Fibroblast of lung (primary cell): Measurements from ENCODE around the gene RPAIN. TPM values are rescaled to one million over a fixed set of nuclear protein-coding genes. Genes with fewer than 3 reads are reported as not detected.
A peak's percentile ranks its signal among the peaks of the same experiment; 100 is the strongest.

ENCODE experiments used
- DNase-seq, 2 donors: peaks; one replicate each; pipeline versions ENCODE4 v3.0.0 to v3.0.0-alpha.2; 2010; ENCODE audit warnings: low read depth in 2 of 2
- H2AFZ ChIP-seq: 2 replicates; pipeline ENCODE4 v1.5.1; 2012; ENCODE audit warnings: low read length, control low read depth, inconsistent platforms
- H3K27ac ChIP-seq: 2 replicates; pipeline ENCODE4 v1.5.1; 2011; ENCODE audit warnings: low read length, control low read depth; ENCODE audit not compliant: insufficient read depth
- H3K27me3 ChIP-seq: 2 replicates; pipeline ENCODE4 v1.5.1; 2011; ENCODE audit warnings: mild to moderate bottlenecking, low read length; ENCODE audit not compliant: control insufficient read depth, insufficient read depth
- H3K36me3 ChIP-seq: 2 replicates; pipeline ENCODE4 v1.5.1; 2011; ENCODE audit warnings: low read length; ENCODE audit not compliant: control insufficient read depth, insufficient read depth
- H3K4me1 ChIP-seq: 2 replicates; pipeline ENCODE4 v1.5.1; 2011; ENCODE audit warnings: low read length; ENCODE audit not compliant: control insufficient read depth, insufficient read depth; ENCODE audit errors: extremely low read depth
- H3K4me2 ChIP-seq: 2 replicates; pipeline ENCODE4 v1.5.1; 2011; ENCODE audit warnings: low read length, control low read depth; ENCODE audit not compliant: insufficient read depth; ENCODE audit errors: extremely low read depth
- H3K4me3 ChIP-seq, 4 experiments: fragments of 200-600 bp in 1 of 4; sonication (generic) in 1 of 4; replicated peaks in 1 of 4; 2 replicates each; pipeline ENCODE4 v1.5.1; 2011 to 2016; ENCODE audit warnings: low read length in 4 of 4, low read depth in 3 of 4, mild to moderate bottlenecking in 3 of 4, control low read depth in 2 of 4, inconsistent platforms in 1 of 4, mixed read lengths in 1 of 4; ENCODE audit not compliant: insufficient read depth in 1 of 4; ENCODE audit errors: control extremely low read depth in 1 of 4
- H3K79me2 ChIP-seq: 2 replicates; pipeline ENCODE4 v1.5.1; 2012; ENCODE audit warnings: mild to moderate bottlenecking, low read length, inconsistent platforms; ENCODE audit not compliant: control insufficient read depth, insufficient read depth
- H3K9ac ChIP-seq: 2 replicates; pipeline ENCODE4 v1.5.1; 2011; ENCODE audit warnings: mild to moderate bottlenecking, low read length, control low read depth; ENCODE audit not compliant: insufficient read depth
- H3K9me3 ChIP-seq: 2 replicates; pipeline ENCODE4 v1.5.1; 2012; ENCODE audit warnings: low read depth, low read length; ENCODE audit not compliant: control insufficient read depth, insufficient read depth
- H4K20me1 ChIP-seq: 2 replicates; pipeline ENCODE4 v1.5.1; 2011; ENCODE audit warnings: low read length; ENCODE audit not compliant: control insufficient read depth, insufficient read depth; ENCODE audit errors: extremely low read depth
- CTCF ChIP-seq, 2 donors: IDR thresholded peaks in 1 of 2; conservative IDR thresholded peaks in 1 of 2; 1 replicate in 1 of 2; 2 replicates in 1 of 2; pipeline ENCODE4 v1.5.1; 2011 to 2012; ENCODE audit warnings: low read length in 2 of 2, control low read depth in 1 of 2, inconsistent platforms in 1 of 2, low read depth in 1 of 2, mild to moderate bottlenecking in 1 of 2
- EZH2 ChIP-seq: IDR thresholded peaks from 2 replicates; pipeline ENCODE4 v1.5.1; 2012; ENCODE audit warnings: low read length, control low read depth, mild to moderate bottlenecking; ENCODE audit errors: missing control alignments
- polyA plus RNA-seq, 2 donors: library from polyadenylated mRNA; depleted of rRNA in 1 of 2; stranded (reverse) in 1 of 2; unstranded in 1 of 2; fragments of >200 nt; gene quantifications; 2 replicates each; pipeline ENCODE4 v1.2.1, GENCODE V29; 2011 to 2012; ENCODE audit warnings: missing spikeins in 1 of 2
- total RNA-seq: library from RNA; depleted of rRNA; stranded (reverse); fragments of >200 nt; gene quantifications from 2 replicates; pipeline ENCODE4 v1.2.1, GENCODE V29; 2014

The RPAIN gene
- total and polyA plus RNA-seq, 2 donors (not counting 1 experiment from before 2014, with no cell fraction given) = 21.4 to 53.3 TPM

- H4K20me1 ChIP-seq = no peaks in the 10 kb centered on the region
- no peaks in the 10 kb centered on the region for H3K27me3 ChIP-seq
- H3K36me3 ChIP-seq = peaks cover 14% of the 10 kb centered on the region
- H3K4me2 ChIP-seq = no peak overlapping the region
- H3K9me3 ChIP-seq = no peaks in the 10 kb centered on the region
- H3K4me1 ChIP-seq = no peaks in the 10 kb centered on the region
- no peak overlapping the region for H3K27ac ChIP-seq
- no peak overlapping the region for H3K4me3 ChIP-seq
- TF ChIP-seq CTCF (conservative IDR thresholded peaks at IDR 0.05 in 1 of 2, IDR thresholded peaks at IDR 0.05 in 1 of 2; ENCODE audit: low read depth in 1 of 2, low read length in 2 of 2) = no peak
- no peak for TF ChIP-seq EZH2
- no peak for DNase-seq
- H2AFZ ChIP-seq = no peak overlapping the region
- H3K79me2 ChIP-seq = peaks cover 8% of the 10 kb centered on the region
- no peak overlapping the region for H3K9ac ChIP-seq
Observed at GRCh38 chr17:5410594-5411272, 9.2 kb upstream of the RPAIN start.

- no peaks in the 10 kb centered on the region for H4K20me1 ChIP-seq
- no peak overlapping the region for H2AFZ ChIP-seq
- H3K79me2 ChIP-seq = peaks cover 28% of the 10 kb centered on the region
- DNase-seq = peak; percentile 93
- no peak overlapping the region for H3K9ac ChIP-seq
- no peaks in the 10 kb centered on the region for H3K4me1 ChIP-seq
- TF ChIP-seq EZH2 = no peak
- no peak for TF ChIP-seq CTCF (conservative IDR thresholded peaks at IDR 0.05 in 1 of 2, IDR thresholded peaks at IDR 0.05 in 1 of 2; ENCODE audit: low read depth in 1 of 2, low read length in 2 of 2)
- H3K9me3 ChIP-seq = no peaks in the 10 kb centered on the region
- peaks cover 13% of the 10 kb centered on the region for H3K36me3 ChIP-seq
- no peak overlapping the region for H3K4me2 ChIP-seq
- H3K27ac ChIP-seq = no peak overlapping the region
- peak overlapping the region in 1 of 4 experiments; percentile 4 for H3K4me3 ChIP-seq
- no peaks in the 10 kb centered on the region for H3K27me3 ChIP-seq
Observed at GRCh38 chr17:5413682-5414081, 6.3 kb upstream of the RPAIN start.

GRCh38 chr17:5416901-5417300 is 3.1 kb upstream of the RPAIN start:
- no peak for DNase-seq
- H3K9me3 ChIP-seq = no peaks in the 10 kb centered on the region
- TF ChIP-seq EZH2 (no peak), CTCF (conservative IDR thresholded peaks at IDR 0.05 in 1 of 2, IDR thresholded peaks at IDR 0.05 in 1 of 2; ENCODE audit: low read depth in 1 of 2, low read length in 2 of 2) (no peak)
- H3K27ac ChIP-seq = no peak overlapping the region
- no peaks in the 10 kb centered on the region for H3K27me3 ChIP-seq
- H3K9ac ChIP-seq = no peak overlapping the region
- H3K36me3 ChIP-seq = peaks cover 9% of the 10 kb centered on the region
- peaks cover 44% of the 10 kb centered on the region for H3K79me2 ChIP-seq
- no peaks in the 10 kb centered on the region for H4K20me1 ChIP-seq
- H3K4me2 ChIP-seq = no peak overlapping the region
- no peaks in the 10 kb centered on the region for H3K4me1 ChIP-seq
- no peak overlapping the region for H3K4me3 ChIP-seq
- H2AFZ ChIP-seq = no peak overlapping the region
